HUDEP-2 (cell line): Measurements from ENCODE around the gene ZNF860.
A peak's percentile ranks its signal among the peaks of the same experiment; 100 is the strongest.
"Not testable (repeated sequence)": the region's sequence is repeated elsewhere in the genome, so short reads cannot be mapped to it uniquely, and the experiment has no call there.

Experiments
- DNase-seq, 76 experiments: peaks; one replicate each; lab custom pipeline; 2025; ENCODE audit not compliant: unreplicated experiment in 76 of 76; lab: John Stamatoyannopoulos, UW

ZNF860 gene

GRCh38 chr3:31995026-31995425 lies 13.5 kb downstream of the ZNF860 start:
- DNase-seq: not testable (repeated sequence)

- DNase-seq: no peak
These were observed 14.6 kb downstream of the ZNF860 start for GRCh38 chr3:31996195-31996594.

GRCh38 chr3:31997500-31997899 lies 15.9 kb downstream of the ZNF860 start:
- DNase-seq: no peak

GRCh38 chr3:31999907-32000439 lies 18.4 kb downstream of the ZNF860 start:
- no peak for DNase-seq

GRCh38 chr3:32000877-32001276 lies 19.3 kb downstream of the ZNF860 start:
- no peak for DNase-seq

GRCh38 chr3:32002561-32003368 lies 21.2 kb downstream of the ZNF860 start:
- DNase-seq: no peak

GRCh38 chr3:32003380-32003779 lies 21.8 kb downstream of the ZNF860 start:
- no peak for DNase-seq

- no peak for DNase-seq
These were observed 22.7 kb downstream of the ZNF860 start for GRCh38 chr3:32004113-32004765.

GRCh38 chr3:32009101-32009500 lies 27.6 kb downstream of the ZNF860 start:
- DNase-seq: no peak

GRCh38 chr3:32009957-32010356 lies 28.4 kb downstream of the ZNF860 start:
- no peak for DNase-seq

GRCh38 chr3:32010699-32011098 lies 29.1 kb downstream of the ZNF860 start:
- DNase-seq: not testable (repeated sequence)

- not testable (repeated sequence) for DNase-seq
These were observed 34.1 kb downstream of the ZNF860 start for GRCh38 chr3:32015638-32016037.

- DNase-seq: no peak
These were observed 35.7 kb downstream of the ZNF860 start for GRCh38 chr3:32017286-32017685.

- DNase-seq: peak in 24 of 76 experiments; percentile 2 to 38 (median 17)
These were observed 37.4 kb downstream of the ZNF860 start for GRCh38 chr3:32018757-32019564.

GRCh38 chr3:32021155-32021554 lies 39.6 kb downstream of the ZNF860 start:
- DNase-seq: no peak

GRCh38 chr3:32021748-32022147 lies 40.2 kb downstream of the ZNF860 start:
- peak in 2 of 76 experiments; percentile 2 to 15 for DNase-seq

- no peak for DNase-seq
These were observed 41.4 kb downstream of the ZNF860 start for GRCh38 chr3:32022947-32023346.

- DNase-seq: no peak
These were observed 45.0 kb downstream of the ZNF860 start for GRCh38 chr3:32026593-32026992.

GRCh38 chr3:32037932-32038267 lies 56.4 kb downstream of the ZNF860 start:
- DNase-seq: no peak

- DNase-seq: no peak
These were observed 59.8 kb downstream of the ZNF860 start for GRCh38 chr3:32041316-32041715.
